H9 (cell line): ENCODE measurements around the gene DCUN1D2. TPM values are rescaled to one million over a fixed set of nuclear protein-coding genes. Genes with fewer than 3 reads are reported as not detected.

Experiments
- DNase-seq: peaks from one replicate; pipeline ENCODE4 v3.0.0-alpha.2; 2017
- H2AFZ ChIP-seq: one replicate; pipeline ENCODE4 v1.6.1; 2013; ENCODE audit warnings: mild to moderate bottlenecking, low read length, control low read depth, moderate library complexity
- H2AK5ac ChIP-seq: 2 replicates; pipeline ENCODE4 v1.6.1; 2013; ENCODE audit warnings: low read length, control low read depth, mixed read lengths; ENCODE audit not compliant: insufficient read length
- H2BK120ac ChIP-seq: one replicate; pipeline ENCODE4 v1.6.1; 2013; ENCODE audit warnings: low read depth, mild to moderate bottlenecking, low read length, control low read depth, inconsistent platforms; ENCODE audit not compliant: poor library complexity, severe bottlenecking
- H2BK12ac ChIP-seq: 2 replicates; pipeline ENCODE4 v1.6.1; 2013; ENCODE audit warnings: low read length, control low read depth, mixed read lengths, low read depth; ENCODE audit not compliant: insufficient read length
- H2BK15ac ChIP-seq: 2 replicates; pipeline ENCODE4 v1.6.1; 2013; ENCODE audit warnings: low read depth, low read length, control low read depth
- H2BK20ac ChIP-seq: one replicate; pipeline ENCODE4 v1.6.1; 2013; ENCODE audit warnings: low read depth, mild to moderate bottlenecking, low read length, control low read depth, inconsistent platforms; ENCODE audit not compliant: poor library complexity, severe bottlenecking
- H2BK5ac ChIP-seq: 2 replicates; pipeline ENCODE4 v1.6.1; 2013; ENCODE audit warnings: low read length, control low read depth, mixed read lengths; ENCODE audit not compliant: insufficient read length
- H3K14ac ChIP-seq: 2 replicates; pipeline ENCODE4 v1.6.1; 2013; ENCODE audit warnings: low read length, control low read depth; ENCODE audit not compliant: insufficient read depth
- H3K18ac ChIP-seq: 2 replicates; pipeline ENCODE4 v1.6.1; 2013; ENCODE audit warnings: low read depth, mild to moderate bottlenecking, mixed read lengths, low read length, control low read depth; ENCODE audit not compliant: insufficient read length
- H3K23ac ChIP-seq: 2 replicates; pipeline ENCODE4 v1.6.1; 2013; ENCODE audit warnings: low read length, control low read depth, mixed read lengths, low read depth; ENCODE audit not compliant: insufficient read length
- H3K23me2 ChIP-seq: 2 replicates; pipeline ENCODE4 v1.6.1; 2013; ENCODE audit warnings: low read depth, mild to moderate bottlenecking, mixed read lengths, low read length, control low read depth; ENCODE audit not compliant: insufficient read length, poor library complexity, severe bottlenecking
- H3K27ac ChIP-seq: 2 replicates; pipeline ENCODE4 v1.5.1; 2013; ENCODE audit warnings: low read length, control low read depth, mixed read lengths, low read depth; ENCODE audit not compliant: insufficient read length
- H3K27me3 ChIP-seq: 2 replicates; pipeline ENCODE4 v1.6.1; 2013; ENCODE audit warnings: low read length, control low read depth, inconsistent platforms; ENCODE audit not compliant: insufficient read depth
- H3K4ac ChIP-seq: 2 replicates; pipeline ENCODE4 v1.6.1; 2013; ENCODE audit warnings: low read depth, mild to moderate bottlenecking, control low read depth, inconsistent platforms, low read length, moderate library complexity
- H3K4me1 ChIP-seq: 2 replicates; pipeline ENCODE4 v1.6.1; 2013; ENCODE audit warnings: low read length, control low read depth, inconsistent platforms; ENCODE audit not compliant: insufficient read depth
- H3K4me2 ChIP-seq: 2 replicates; pipeline ENCODE4 v1.6.1; 2013; ENCODE audit warnings: low read length, control low read depth, mixed read lengths; ENCODE audit not compliant: insufficient read length, insufficient read depth
- H3K56ac ChIP-seq: 2 replicates; pipeline ENCODE4 v1.6.1; 2013; ENCODE audit warnings: low read depth, mild to moderate bottlenecking, mixed read lengths, low read length, control low read depth; ENCODE audit not compliant: insufficient read length
- H3K79me1 ChIP-seq: 2 replicates; pipeline ENCODE4 v1.6.1; 2013; ENCODE audit warnings: low read depth, mild to moderate bottlenecking, moderate library complexity, low read length, control low read depth, inconsistent platforms; ENCODE audit not compliant: insufficient read depth, poor library complexity, severe bottlenecking
- H3K79me2 ChIP-seq: 2 replicates; pipeline ENCODE4 v1.6.1; 2013; ENCODE audit warnings: low read length, control low read depth, inconsistent platforms; ENCODE audit not compliant: insufficient read depth
- H3K9ac ChIP-seq: 2 replicates; pipeline ENCODE4 v1.6.1; 2013; ENCODE audit warnings: low read length, control low read depth, mixed read lengths; ENCODE audit not compliant: insufficient read length; ENCODE audit errors: extremely low read depth
- H3K9me3 ChIP-seq: one replicate; pipeline ENCODE4 v1.6.1; 2013; ENCODE audit warnings: low read depth, low read length, inconsistent platforms; ENCODE audit not compliant: control insufficient read depth
- H3T11ph ChIP-seq: one replicate; pipeline ENCODE4 v1.6.1; 2013; ENCODE audit warnings: mild to moderate bottlenecking, low read length, control low read depth, inconsistent platforms
- H4K20me1 ChIP-seq: one replicate; pipeline ENCODE4 v1.6.1; 2013; ENCODE audit not compliant: control insufficient read depth, insufficient read length, insufficient read depth
- H4K5ac ChIP-seq: 2 replicates; pipeline ENCODE4 v1.6.1; 2013; ENCODE audit warnings: low read depth, mild to moderate bottlenecking, mixed read lengths, low read length, control low read depth; ENCODE audit not compliant: insufficient read length
- H4K8ac ChIP-seq: replicated peaks from 2 replicates; pipeline ENCODE4 v1.6.1; 2013; ENCODE audit warnings: low read length, control low read depth, mixed read lengths, low read depth; ENCODE audit not compliant: insufficient read length
- H4K91ac ChIP-seq: 2 replicates; pipeline ENCODE4 v1.6.1; 2013; ENCODE audit warnings: low read depth, mild to moderate bottlenecking, moderate library complexity, mixed read lengths, low read length, control low read depth; ENCODE audit not compliant: insufficient read length
- H3K27ac Mint-ChIP-seq, 3 experiments: 2 replicates in 2 of 3; 3 replicates in 1 of 3; pipeline ENCODE4 v1.8.0; 2020 to 2021; ENCODE audit warnings: mixed read lengths in 3 of 3, mild to moderate bottlenecking in 1 of 3, moderate library complexity in 1 of 3
- H3K27me3 Mint-ChIP-seq: 2 replicates; pipeline ENCODE4 v1.8.0; 2021; ENCODE audit warnings: low read depth, mild to moderate bottlenecking, moderate library complexity, mixed read lengths
- H3K36me3 Mint-ChIP-seq, 3 experiments: 2 replicates in 2 of 3; 3 replicates in 1 of 3; pipeline ENCODE4 v1.8.0; 2020 to 2021; ENCODE audit warnings: low read depth in 3 of 3, mixed read lengths in 3 of 3; ENCODE audit not compliant: insufficient read depth in 1 of 3
- H3K4me1 Mint-ChIP-seq, 2 experiments: 2 replicates each; pipeline ENCODE4 v1.8.0; 2020; ENCODE audit warnings: mixed read lengths in 2 of 2
- H3K4me3 Mint-ChIP-seq, 2 experiments: 2 replicates in 1 of 2; 3 replicates in 1 of 2; pipeline ENCODE4 v1.8.0; 2020 to 2021; ENCODE audit warnings: mild to moderate bottlenecking in 2 of 2, mixed read lengths in 2 of 2, moderate library complexity in 1 of 2
- H3K9me3 Mint-ChIP-seq, 2 experiments: 2 replicates in 1 of 2; 3 replicates in 1 of 2; pipeline ENCODE4 v1.8.0; 2020; ENCODE audit warnings: mild to moderate bottlenecking in 2 of 2, mixed read lengths in 2 of 2, moderate library complexity in 1 of 2
- WGBS: extraction: QIAGEN DNeasy Blood & Tissue Kit; methylation state at CpG from one replicate; pipeline ENCODE4 v1.1.7; 2013; ENCODE audit warnings: missing lambda C conversion rate, low lambda C conversion rate, mixed read lengths; ENCODE audit not compliant: insufficient read length; ENCODE audit errors: extremely low coverage; 5-methylcytosine and 5-hydroxymethylcytosine counted together
- total RNA-seq: library from RNA; stranded (reverse); gene quantifications from 2 replicates; pipeline ENCODE4 v1.2.1, GENCODE V29; 2021
- TF ChIP-seq, protein P1 (sequence below): fragments of 200-600 bp; sonication (generic); conservative IDR thresholded peaks from 3 replicates; pipeline ENCODE4 v1.8.0; 2021; ENCODE audit warnings: antibody characterized with exemption, mild to moderate bottlenecking

Gene DCUN1D2
- total RNA-seq, 1 experiment from 2014 or later = 36.8 TPM

DNA sequence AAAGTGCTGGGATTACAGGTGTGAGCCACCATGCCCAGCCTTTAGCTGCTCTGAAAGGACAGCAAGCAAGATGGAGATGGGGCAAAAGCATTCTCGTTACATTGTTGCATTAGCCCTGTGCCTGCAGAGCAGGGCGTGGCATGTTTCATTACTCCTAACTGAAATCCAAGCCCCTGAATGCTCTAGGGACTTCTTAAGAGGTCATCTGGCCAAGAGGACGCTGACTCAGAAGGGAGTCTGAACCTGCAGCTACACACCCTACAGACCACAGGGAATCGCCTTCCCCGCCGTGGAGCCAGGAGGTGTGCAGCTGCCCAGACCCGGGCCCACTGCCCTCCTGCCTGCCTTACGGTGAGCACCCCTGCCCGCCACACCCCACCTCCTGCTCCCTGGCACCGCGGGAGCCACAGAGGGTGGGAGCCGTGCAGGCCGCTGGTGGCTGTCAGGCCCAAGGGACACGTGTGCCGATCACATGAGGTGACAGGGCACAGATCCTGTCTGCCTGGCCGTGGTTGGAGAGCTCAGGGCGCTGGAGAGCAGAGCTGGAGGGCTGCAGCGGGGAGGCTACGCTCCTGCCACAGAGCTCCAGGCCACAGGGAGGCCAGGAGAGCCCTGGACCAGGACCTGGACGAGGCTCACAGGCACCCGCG, 64.4 kb downstream of the DCUN1D2 start:
- no peak overlapping the region for H4K8ac ChIP-seq
- H3K27me3 Mint-ChIP-seq = no peaks in the 10 kb centered on the region
- no peak overlapping the region; a peak in 1 of 7 replicates for H3K27ac Mint-ChIP-seq

More for the DNA sequence above, 64.4 kb downstream of the DCUN1D2 start:
- Histone ChIP-seq H4K5ac (no peak overlapping the region), H4K20me1 (no peaks in the 10 kb centered on the region), H3K4ac (no peak overlapping the region), H2BK5ac (no peak overlapping the region), H2BK15ac (no peak overlapping the region), H3K9ac (no peak overlapping the region), H2BK20ac (no peak overlapping the region), H3K18ac (no peak overlapping the region), H3K27ac (no peak overlapping the region), H3K9me3 (no peaks in the 10 kb centered on the region), H2BK120ac (no peak overlapping the region), H3K4me1 (no peaks in the 10 kb centered on the region), H3K27me3 (no peaks in the 10 kb centered on the region), H4K91ac (no peak overlapping the region), H2AK5ac (no peak overlapping the region), H3K23me2 (no peaks in the 10 kb centered on the region), H3K79me1 (no peaks in the 10 kb centered on the region), H3T11ph (no peak overlapping the region), H3K4me2 (no peak overlapping the region), H3K79me2 (no peaks in the 10 kb centered on the region), H3K14ac (no peak overlapping the region; the same call in 1 of the 2 replicates), H3K56ac (no peak overlapping the region), H2AFZ (no peak overlapping the region), H3K23ac (no peak overlapping the region), H2BK12ac (no peak overlapping the region)
- no peak overlapping the region for H3K4me3 Mint-ChIP-seq
- 0 out of 7 replicates have a peak, but pooled peaks cover 0 to 3% (median 0%) of the 10 kb centered on the region in 3 experiments for H3K36me3 Mint-ChIP-seq
- DNase-seq = no peak
- no CpG with 5 or more reads among the region's 22 CpGs for WGBS
- peaks cover 0 to 3% of the 10 kb centered on the region in 2 experiments; a peak in 1 of 4 replicates for H3K4me1 Mint-ChIP-seq
- TF ChIP-seq, protein P1, sequence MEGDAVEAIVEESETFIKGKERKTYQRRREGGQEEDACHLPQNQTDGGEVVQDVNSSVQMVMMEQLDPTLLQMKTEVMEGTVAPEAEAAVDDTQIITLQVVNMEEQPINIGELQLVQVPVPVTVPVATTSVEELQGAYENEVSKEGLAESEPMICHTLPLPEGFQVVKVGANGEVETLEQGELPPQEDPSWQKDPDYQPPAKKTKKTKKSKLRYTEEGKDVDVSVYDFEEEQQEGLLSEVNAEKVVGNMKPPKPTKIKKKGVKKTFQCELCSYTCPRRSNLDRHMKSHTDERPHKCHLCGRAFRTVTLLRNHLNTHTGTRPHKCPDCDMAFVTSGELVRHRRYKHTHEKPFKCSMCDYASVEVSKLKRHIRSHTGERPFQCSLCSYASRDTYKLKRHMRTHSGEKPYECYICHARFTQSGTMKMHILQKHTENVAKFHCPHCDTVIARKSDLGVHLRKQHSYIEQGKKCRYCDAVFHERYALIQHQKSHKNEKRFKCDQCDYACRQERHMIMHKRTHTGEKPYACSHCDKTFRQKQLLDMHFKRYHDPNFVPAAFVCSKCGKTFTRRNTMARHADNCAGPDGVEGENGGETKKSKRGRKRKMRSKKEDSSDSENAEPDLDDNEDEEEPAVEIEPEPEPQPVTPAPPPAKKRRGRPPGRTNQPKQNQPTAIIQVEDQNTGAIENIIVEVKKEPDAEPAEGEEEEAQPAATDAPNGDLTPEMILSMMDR = no peak
- H3K9me3 Mint-ChIP-seq = no peaks in the 10 kb centered on the region
